ENCODE measurements around the gene RFPL3.
"Not testable (repeated sequence)": the region's sequence is repeated elsewhere in the genome, so short reads cannot be mapped to it uniquely, and the experiment has no call there.

The RFPL3 gene

GRCh38 chr22:32331236-32331917 lies 26.3 kb upstream of the RFPL3 start:
- DNase-seq: no peak

GRCh38 chr22:32331918-32332725 lies 25.5 kb upstream of the RFPL3 start:
- no peak for DNase-seq

GRCh38 chr22:32333141-32333768 lies 24.4 kb upstream of the RFPL3 start:
- DNase-seq: no peak

GRCh38 chr22:32333769-32334659 lies 23.7 kb upstream of the RFPL3 start:
- no peak for DNase-seq

GRCh38 chr22:32334660-32335365 lies 22.9 kb upstream of the RFPL3 start:
- no peak for DNase-seq

- DNase-seq: no peak
Observed at GRCh38 chr22:32335471-32335870, 22.2 kb upstream of the RFPL3 start.

- no peak for DNase-seq
Observed at GRCh38 chr22:32336121-32336603, 21.5 kb upstream of the RFPL3 start.

GRCh38 chr22:32336771-32337424 lies 20.8 kb upstream of the RFPL3 start:
- no peak for DNase-seq

- DNase-seq: not testable (repeated sequence)
Observed at GRCh38 chr22:32337425-32337824, 20.2 kb upstream of the RFPL3 start.

GRCh38 chr22:32338757-32339156 lies 18.9 kb upstream of the RFPL3 start:
- DNase-seq: no peak

GRCh38 chr22:32339190-32340012 lies 18.3 kb upstream of the RFPL3 start:
- DNase-seq: no peak

- DNase-seq: no peak
Observed at GRCh38 chr22:32340411-32340810, 17.3 kb upstream of the RFPL3 start.

GRCh38 chr22:32341122-32341740 lies 16.4 kb upstream of the RFPL3 start:
- peak; percentile 3 for DNase-seq

GRCh38 chr22:32342977-32343376 lies 14.7 kb upstream of the RFPL3 start:
- no peak for DNase-seq

- no peak for DNase-seq
Observed at GRCh38 chr22:32343941-32344340, 13.7 kb upstream of the RFPL3 start.

GRCh38 chr22:32348031-32348611 lies 9.5 kb upstream of the RFPL3 start:
- DNase-seq: no peak

- DNase-seq: not testable (repeated sequence)
Observed at GRCh38 chr22:32351875-32352274, 5.8 kb upstream of the RFPL3 start.

GRCh38 chr22:32352681-32353080 lies 5.0 kb upstream of the RFPL3 start:
- no peak for DNase-seq

GRCh38 chr22:32353292-32353691 lies 4.4 kb upstream of the RFPL3 start:
- no peak for DNase-seq

GRCh38 chr22:32353840-32354239 lies 3.8 kb upstream of the RFPL3 start:
- no peak for DNase-seq
